CD14-positive monocyte (primary cell): ENCODE results near the gene ARID3B. TPM values are rescaled to one million over a fixed set of nuclear protein-coding genes. Genes with fewer than 3 reads are reported as not detected.

Experiments
- DNase-seq, 3 donors: peaks; one replicate each; pipeline ENCODE4 v3.0.0-alpha.2; 2011 to 2022
- H2AFZ ChIP-seq: 2 replicates; pipeline ENCODE4 v1.6.0; 2012; ENCODE audit warnings: mild to moderate bottlenecking, low read depth, low read length, inconsistent platforms; ENCODE audit not compliant: insufficient read depth, poor library complexity, severe bottlenecking
- H3K27ac ChIP-seq, 2 donors: 1 replicate in 1 of 2; 2 replicates in 1 of 2; pipeline ENCODE4 v1.5.1; 2012 to 2013; ENCODE audit warnings: low read length in 2 of 2, control low read depth in 1 of 2, inconsistent platforms in 1 of 2, low read depth in 1 of 2, mild to moderate bottlenecking in 1 of 2
- H3K27me3 ChIP-seq, 2 donors: one replicate each; pipeline versions ENCODE4 v1.6.0 to v1.6.1; 2011 to 2013; ENCODE audit warnings: low read length in 2 of 2; ENCODE audit not compliant: control insufficient read depth in 2 of 2, insufficient read depth in 2 of 2
- H3K36me3 ChIP-seq, 2 donors: replicated peaks in 1 of 2; 1 replicate in 1 of 2; 2 replicates in 1 of 2; pipeline versions ENCODE4 v1.5.1 to v1.6.1; 2012 to 2013; ENCODE audit warnings: low read length in 2 of 2, control low read depth in 1 of 2, inconsistent platforms in 1 of 2, mild to moderate bottlenecking in 1 of 2; ENCODE audit not compliant: insufficient read depth in 2 of 2, control insufficient read depth in 1 of 2
- H3K4me1 ChIP-seq, 2 donors: 1 replicate in 1 of 2; 2 replicates in 1 of 2; pipeline versions ENCODE4 v1.5.1 to v1.6.1; 2012 to 2013; ENCODE audit warnings: low read length in 2 of 2, control low read depth in 1 of 2, inconsistent platforms in 1 of 2, mild to moderate bottlenecking in 1 of 2, moderate library complexity in 1 of 2; ENCODE audit not compliant: insufficient read depth in 2 of 2, control insufficient read depth in 1 of 2
- H3K4me2 ChIP-seq: replicated peaks from 2 replicates; pipeline ENCODE3; 2012; ENCODE audit warnings: low read length, moderate library complexity, mild to moderate bottlenecking; ENCODE audit not compliant: poor library complexity, severe bottlenecking; ENCODE audit errors: extremely low read depth
- H3K4me3 ChIP-seq, 3 experiments: fragments of 200-600 bp in 1 of 3; sonication (generic) in 1 of 3; replicated peaks in 1 of 3; 1 replicate in 2 of 3; 2 replicates in 1 of 3; pipeline ENCODE4 v1.5.1; 2011 to 2013; ENCODE audit warnings: low read length in 3 of 3, mild to moderate bottlenecking in 3 of 3, control low read depth in 2 of 3, low read depth in 2 of 3, inconsistent platforms in 1 of 3, moderate library complexity in 1 of 3
- H3K79me2 ChIP-seq: 2 replicates; pipeline ENCODE4 v1.6.0; 2012; ENCODE audit warnings: mild to moderate bottlenecking, control low read depth, inconsistent platforms, low read length, moderate library complexity; ENCODE audit not compliant: insufficient read depth
- H3K9ac ChIP-seq: 2 replicates; pipeline ENCODE4 v1.6.0; 2017; ENCODE audit warnings: low read length, mild to moderate bottlenecking; ENCODE audit not compliant: insufficient read depth, poor library complexity, severe bottlenecking
- H3K9me3 ChIP-seq, 2 donors: replicated peaks in 1 of 2; 1 replicate in 1 of 2; 2 replicates in 1 of 2; pipeline versions ENCODE4 v1.5.1 to v1.6.1; 2012 to 2013; ENCODE audit warnings: low read length in 2 of 2, control low read depth in 1 of 2; ENCODE audit not compliant: control insufficient read depth in 1 of 2, insufficient read depth in 1 of 2
- H4K20me1 ChIP-seq: 2 replicates; pipeline ENCODE4 v1.6.0; 2012; ENCODE audit warnings: mild to moderate bottlenecking, low read length, control low read depth, moderate library complexity; ENCODE audit not compliant: insufficient read depth
- H3K27ac Mint-ChIP-seq, 7 donors: one replicate each; pipeline ENCODE4 v1.8.0; 2020; ENCODE audit warnings: mild to moderate bottlenecking in 7 of 7, mixed read lengths in 7 of 7, moderate library complexity in 6 of 7, inconsistent platforms in 2 of 7
- H3K27me3 Mint-ChIP-seq, 3 donors: one replicate each; pipeline ENCODE4 v1.8.0; 2021 to 2022; ENCODE audit warnings: low read depth in 3 of 3, mild to moderate bottlenecking in 3 of 3, mixed read lengths in 3 of 3, moderate library complexity in 3 of 3, inconsistent platforms in 1 of 3
- H3K36me3 Mint-ChIP-seq, 2 donors: one replicate each; pipeline ENCODE4 v1.8.0; 2020; ENCODE audit warnings: mixed read lengths in 2 of 2, inconsistent platforms in 1 of 2, mild to moderate bottlenecking in 1 of 2
- H3K4me1 Mint-ChIP-seq: one replicate; pipeline ENCODE4 v1.8.0; 2020; ENCODE audit warnings: mild to moderate bottlenecking, mixed read lengths
- H3K4me3 Mint-ChIP-seq, 2 donors: one replicate each; pipeline ENCODE4 v1.8.0; 2020; ENCODE audit warnings: mild to moderate bottlenecking in 2 of 2, mixed read lengths in 2 of 2, moderate library complexity in 1 of 2
- H3K9me3 Mint-ChIP-seq, 7 donors: one replicate each; pipeline ENCODE4 v1.8.0; 2020 to 2022; ENCODE audit warnings: mixed read lengths in 7 of 7, mild to moderate bottlenecking in 6 of 7, moderate library complexity in 6 of 7, inconsistent platforms in 2 of 7
- CTCF ChIP-seq: fragments of 200-600 bp; IDR thresholded peaks from one replicate; pipeline ENCODE4 v1.8.0; 2022; ENCODE audit warnings: antibody characterized with exemption, mild to moderate bottlenecking
- WGBS: methylation state at CpG from one replicate; pipeline ENCODE4 v1.1.5; 2013; ENCODE audit warnings: missing lambda C conversion rate; ENCODE audit not compliant: insufficient coverage; 5-methylcytosine and 5-hydroxymethylcytosine counted together
- intact Hi-C, 2 donors: fragments of 100-400 bp; cut with micrococcal nuclease; formaldehyde crosslinking; loops; one replicate each; pipeline versions ENCODE4 v1.15.0 to v1.15.1; 2023
- polyA plus RNA-seq, 3 donors: library from polyadenylated mRNA; depleted of rRNA in 1 of 3; unstranded in 2 of 3; stranded (reverse) in 1 of 3; fragments of 300-500 nt in 2 of 3; fragments of >200 nt in 1 of 3; fragmentation: Illumina TruSeq in 2 of 3; gene quantifications; 1 replicate in 2 of 3; 2 replicates in 1 of 3; pipeline ENCODE4 v1.2.3, GENCODE V29; 2012 to 2021

Gene ARID3B
- polyA plus RNA-seq, 3 donors, result 2.3 to 17.4 (median 4.4) TPM

- Histone ChIP-seq H3K36me3 (peaks cover 53 to 87% of the 10 kb centered on the region in 2 donors), H2AFZ (no peak overlapping the region), H3K4me3 (no peak overlapping the region), H3K27me3 (no peaks in the 10 kb centered on the region), H3K27ac (no peak overlapping the region), H3K9me3 (no peaks in the 10 kb centered on the region), H3K4me1 (no peaks in the 10 kb centered on the region), H3K79me2 (peaks cover 16% of the 10 kb centered on the region), H3K9ac (no peak overlapping the region), H4K20me1 (peaks cover 69% of the 10 kb centered on the region), H3K4me2 (no peak overlapping the region)
- H3K9me3 Mint-ChIP-seq, result no peaks in the 10 kb centered on the region
- H3K4me1 Mint-ChIP-seq, result peaks cover 8% of the 10 kb centered on the region
- H3K27ac Mint-ChIP-seq, result no peak overlapping the region
- 80% methylated on average over 1 of the region's 1 CpG for WGBS
- TF ChIP-seq CTCF, result no peak
- DNase-seq, result no peak
- peaks cover 0 to 2% (median 0%) of the 10 kb centered on the region in 3 donors for H3K27me3 Mint-ChIP-seq
- no peak overlapping the region for H3K4me3 Mint-ChIP-seq
- H3K36me3 Mint-ChIP-seq, result peaks cover 67 to 81% of the 10 kb centered on the region in 2 donors
- intact Hi-C loops, result no loop called here
Observed at GRCh38 chr15:74568594-74568993, 27.6 kb downstream of the ARID3B start.

GRCh38 chr15:74569731-74570070, 28.7 kb downstream of the ARID3B start:
- Mint-ChIP-seq H3K4me3 (no peak overlapping the region), H3K9me3 (no peaks in the 10 kb centered on the region), H3K4me1 (peaks cover 8% of the 10 kb centered on the region), H3K36me3 (peaks cover 68 to 82% of the 10 kb centered on the region in 2 donors), H3K27me3 (peaks cover 0 to 2% (median 0%) of the 10 kb centered on the region in 3 donors), H3K27ac (peak overlapping the region in 1 of 7 donors; percentile 77)
- H3K4me1 ChIP-seq, result no peaks in the 10 kb centered on the region
- H3K9ac ChIP-seq, result no peak overlapping the region
- peaks cover 10% of the 10 kb centered on the region for H3K79me2 ChIP-seq
- no peaks in the 10 kb centered on the region for H3K27me3 ChIP-seq
- no peak overlapping the region for H2AFZ ChIP-seq
- intact Hi-C loops, result no loop called here
- WGBS, result 97% methylated on average over 3 of the region's 4 CpGs
- no peak overlapping the region for H3K27ac ChIP-seq
- H3K9me3 ChIP-seq, result no peaks in the 10 kb centered on the region
- peaks cover 54 to 87% of the 10 kb centered on the region in 2 donors for H3K36me3 ChIP-seq
- DNase-seq, result no peak
- H3K4me2 ChIP-seq, result no peak overlapping the region
- H4K20me1 ChIP-seq, result peaks cover 58% of the 10 kb centered on the region
- no peak overlapping the region for H3K4me3 ChIP-seq
- no peak for TF ChIP-seq CTCF
